Germinal center (tissue), 1 donor: Measurements from ENCODE around the gene CLDN6.
A peak's percentile ranks its signal among the peaks of the same experiment; 100 is the strongest.

ENCODE experiments used
- DNase-seq: peaks from one replicate; pipeline ENCODE4 v3.0.0; 2012; ENCODE audit warnings: mixed read lengths, low spot score

The CLDN6 gene

DNA sequence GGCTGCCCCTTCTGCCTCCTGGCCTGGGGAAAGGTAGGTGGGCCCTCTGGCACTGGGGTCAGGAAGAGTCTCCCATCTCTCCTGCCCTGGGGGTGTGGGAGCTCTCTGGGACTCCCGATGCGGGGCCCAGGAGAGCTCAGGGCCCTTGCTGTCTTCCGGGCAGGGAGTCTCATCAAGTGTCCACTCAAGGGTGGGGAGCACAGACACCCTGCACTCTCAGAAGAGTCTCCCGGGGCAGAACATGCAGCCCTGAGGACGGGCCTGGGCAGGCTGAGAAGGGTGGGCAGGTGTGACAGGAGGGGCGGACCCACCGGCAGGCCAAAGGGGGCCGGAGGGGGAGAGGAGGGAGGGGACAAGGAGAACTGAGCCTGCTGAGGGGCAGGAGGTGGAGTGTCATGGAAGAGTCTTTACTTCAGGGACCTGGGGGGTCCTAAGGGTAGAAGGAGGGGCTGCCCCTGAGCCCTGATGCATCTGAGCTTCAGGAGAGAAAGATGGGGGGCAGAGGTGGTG lies 29.3 kb downstream of the CLDN6 start:
- no peak for DNase-seq

- DNase-seq = no peak
Observed at GRCh38 chr16:2987833-2988232, 30.1 kb downstream of the CLDN6 start.

DNA sequence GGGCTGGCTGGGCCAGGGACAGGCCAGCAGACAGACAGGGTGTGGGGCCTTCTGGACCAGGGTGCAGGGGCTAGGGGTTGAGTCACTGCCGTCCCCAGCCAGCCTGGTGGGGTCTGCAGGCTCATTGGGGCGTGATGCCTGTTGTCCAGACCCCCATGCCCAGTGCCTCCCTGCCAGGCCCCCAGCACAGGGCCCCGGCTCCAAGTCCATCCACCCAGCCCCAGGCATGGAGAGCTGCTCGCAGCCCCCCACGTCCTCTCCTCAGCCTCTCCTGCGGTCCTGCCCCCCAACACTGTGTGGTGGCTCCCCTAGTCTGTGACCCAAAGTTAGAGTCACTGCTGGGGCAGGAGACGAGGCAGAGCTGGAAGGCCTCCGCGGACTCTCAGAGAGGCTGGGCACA lies 30.7 kb downstream of the CLDN6 start:
- no peak for DNase-seq

DNA sequence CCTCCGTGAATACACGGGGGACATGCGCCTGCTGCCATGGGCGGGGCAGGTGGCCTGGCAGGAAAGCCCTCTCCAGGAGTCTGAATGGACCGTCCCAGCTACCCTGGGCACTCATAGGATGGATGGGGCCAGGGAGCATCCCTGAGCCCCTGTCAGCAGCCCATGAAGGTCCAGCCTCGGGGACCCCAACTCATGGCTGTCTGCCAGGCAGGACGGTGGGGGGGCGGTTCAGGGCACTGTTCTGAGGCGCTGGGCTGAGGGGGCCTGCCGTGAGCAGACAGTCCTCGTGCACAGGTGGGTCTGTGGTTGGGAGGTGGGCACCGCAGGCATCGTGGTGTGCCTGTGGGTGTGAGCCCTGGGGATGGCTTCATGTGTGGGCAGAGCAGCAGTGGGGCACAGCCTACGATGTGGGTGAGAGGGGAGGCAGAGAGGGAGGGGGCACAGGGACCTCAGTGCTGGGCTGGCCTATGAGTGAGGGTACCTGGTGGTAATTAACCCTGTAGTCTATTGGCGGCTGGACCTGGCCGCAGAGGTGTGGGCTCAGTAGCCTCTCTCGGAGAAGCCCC lies 31.3 kb downstream of the CLDN6 start:
- no peak for DNase-seq

- DNase-seq = no peak
Observed at GRCh38 chr16:2985893-2986355, 32.1 kb downstream of the CLDN6 start.

DNA sequence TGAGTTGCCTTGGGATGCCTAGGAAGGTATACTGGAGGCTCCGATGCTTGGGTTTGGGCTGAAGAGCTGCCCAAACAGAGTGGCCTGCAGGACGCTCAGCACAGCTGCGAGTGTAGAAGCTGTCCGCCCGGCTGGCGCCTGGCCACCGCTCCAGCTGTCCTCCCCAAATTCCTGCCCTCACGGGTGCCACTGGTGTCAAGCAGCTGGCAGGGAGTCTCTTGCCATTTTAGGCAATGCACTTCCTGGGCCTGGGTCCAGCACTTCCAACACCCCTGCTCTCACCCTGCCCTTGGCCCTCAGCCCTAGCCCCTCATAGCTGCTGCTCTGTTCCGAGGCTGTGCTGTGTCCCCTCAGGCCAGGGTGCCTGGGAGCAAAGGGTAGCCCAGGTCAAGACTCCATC lies 32.5 kb downstream of the CLDN6 start:
- DNase-seq = no peak

DNA sequence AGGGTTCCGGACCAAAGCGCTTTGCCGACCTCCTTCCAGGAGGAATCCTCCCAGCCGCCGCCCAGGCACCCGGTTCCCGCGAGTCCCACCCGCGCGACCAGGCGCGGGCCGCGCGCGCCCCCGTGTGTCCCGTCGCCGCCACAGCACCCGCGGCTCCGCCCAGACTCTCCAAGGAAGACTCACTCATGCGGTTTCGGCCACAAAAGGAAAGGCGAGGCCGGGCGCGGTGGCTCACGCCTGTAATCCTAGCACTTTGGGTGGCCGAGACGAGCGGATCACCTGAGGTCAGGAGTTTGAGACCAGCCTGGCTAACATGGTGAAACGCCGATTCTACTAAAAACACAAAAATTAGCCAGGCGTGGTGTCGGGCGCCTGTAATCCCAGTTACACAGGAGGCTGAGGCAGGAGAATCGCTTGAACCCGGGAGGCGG lies 34.3 kb downstream of the CLDN6 start:
- DNase-seq = peak; percentile 84

DNA sequence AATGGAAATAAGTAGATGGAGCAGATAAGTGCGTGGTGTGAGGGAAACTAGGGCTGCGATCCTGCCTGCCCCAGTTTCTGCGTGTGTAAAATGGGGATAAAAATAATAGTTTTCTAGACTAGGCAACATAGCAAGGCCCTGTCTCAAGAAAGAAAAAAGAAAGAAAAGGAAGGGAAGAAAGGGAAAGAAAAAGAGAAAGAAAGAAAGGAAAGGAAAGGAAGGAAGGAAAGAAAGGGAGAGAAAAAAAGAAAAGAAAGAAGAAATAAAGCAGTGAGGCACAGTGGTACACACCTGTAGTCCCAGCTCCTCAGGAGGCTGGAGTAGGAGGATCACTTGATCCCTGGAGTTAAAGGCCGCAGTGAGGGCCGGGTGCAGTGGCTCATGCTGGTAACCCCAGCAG lies 35.6 kb downstream of the CLDN6 start:
- DNase-seq = no peak

GRCh38 chr16:2981899-2982250 lies 36.1 kb downstream of the CLDN6 start:
- DNase-seq = no peak

- DNase-seq = no peak
Observed at GRCh38 chr16:2981177-2981898, 36.6 kb downstream of the CLDN6 start.

GRCh38 chr16:2980227-2981176 lies 37.5 kb downstream of the CLDN6 start, which contains the start of gene PKMYT1:
Gene PKMYT1 (minus strand): TSS chr16:2980446. CDS start chr16:2979657, 789 bp downstream.
- DNase-seq = peak; percentile 100

DNA sequence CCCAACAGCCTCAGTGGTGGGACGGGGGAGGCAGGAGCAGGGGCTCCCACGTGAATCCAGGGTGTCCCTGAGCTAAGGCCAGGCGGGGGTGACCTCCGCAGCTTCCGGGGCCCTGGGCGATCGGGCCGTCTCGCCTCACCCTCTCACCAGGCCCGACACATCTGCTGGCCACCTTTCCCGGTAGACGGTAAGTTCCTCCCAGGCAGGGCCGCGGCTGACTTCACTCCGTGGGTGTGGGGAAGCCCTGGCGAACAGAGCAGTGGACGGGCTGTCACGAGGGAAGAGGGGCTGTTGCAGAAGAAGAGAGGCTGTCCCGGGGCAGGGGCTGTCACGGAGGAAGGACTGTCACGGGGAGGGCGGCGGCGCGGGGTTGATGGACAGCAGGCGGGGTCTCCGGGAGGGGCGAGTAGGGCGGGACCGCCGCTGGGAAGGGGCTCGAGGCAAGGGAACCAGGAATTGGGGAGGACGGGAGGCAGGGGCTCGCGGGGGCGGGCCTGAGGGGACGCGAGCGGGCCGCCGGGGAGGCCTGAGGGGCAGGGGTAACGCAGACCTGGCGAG lies 38.2 kb downstream of the CLDN6 start:
- no peak for DNase-seq

GRCh38 chr16:2977440-2977839 lies 40.5 kb downstream of the CLDN6 start:
- no peak for DNase-seq

DNA sequence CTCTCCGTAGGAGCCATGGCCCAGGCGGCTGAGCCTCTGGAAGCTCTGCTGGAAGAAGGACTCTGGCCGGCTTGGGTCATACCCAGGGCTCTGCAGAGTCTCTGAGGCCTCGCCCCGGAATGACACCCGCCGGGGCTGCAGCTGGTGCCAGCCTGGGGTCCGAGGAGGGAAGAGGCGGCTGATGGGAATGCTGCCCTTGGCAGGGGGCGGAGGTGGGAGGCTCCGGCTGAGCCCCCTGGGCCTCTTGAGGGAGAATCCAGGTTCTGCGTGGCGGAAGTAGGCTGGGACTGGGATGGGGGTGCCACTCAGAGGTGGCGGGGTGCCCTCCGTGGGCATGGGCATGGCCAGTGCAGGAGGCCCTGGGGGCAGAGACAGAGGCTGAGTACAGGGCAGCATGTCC lies 41.3 kb downstream of the CLDN6 start:
- DNase-seq = no peak

DNA sequence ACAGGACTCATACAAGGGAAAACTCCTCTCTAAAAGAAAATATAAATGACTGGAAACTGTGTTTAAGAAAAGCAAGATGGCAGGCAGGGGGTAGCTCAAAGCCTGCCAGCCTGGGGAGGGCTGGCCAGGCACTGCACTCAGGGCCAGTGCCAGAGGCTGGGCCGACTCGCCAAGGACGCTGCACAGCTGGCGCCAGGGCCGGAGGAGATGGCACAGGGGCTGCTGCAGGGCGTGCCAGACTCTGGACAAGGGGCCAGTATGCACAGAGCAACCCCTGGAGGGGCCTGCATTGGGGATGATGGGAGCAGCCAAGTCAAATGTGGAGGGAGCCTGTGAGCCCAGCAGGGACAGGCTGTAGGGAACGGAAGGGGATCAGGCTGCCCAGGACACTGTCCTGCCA lies 41.8 kb downstream of the CLDN6 start:
- no peak for DNase-seq

DNA sequence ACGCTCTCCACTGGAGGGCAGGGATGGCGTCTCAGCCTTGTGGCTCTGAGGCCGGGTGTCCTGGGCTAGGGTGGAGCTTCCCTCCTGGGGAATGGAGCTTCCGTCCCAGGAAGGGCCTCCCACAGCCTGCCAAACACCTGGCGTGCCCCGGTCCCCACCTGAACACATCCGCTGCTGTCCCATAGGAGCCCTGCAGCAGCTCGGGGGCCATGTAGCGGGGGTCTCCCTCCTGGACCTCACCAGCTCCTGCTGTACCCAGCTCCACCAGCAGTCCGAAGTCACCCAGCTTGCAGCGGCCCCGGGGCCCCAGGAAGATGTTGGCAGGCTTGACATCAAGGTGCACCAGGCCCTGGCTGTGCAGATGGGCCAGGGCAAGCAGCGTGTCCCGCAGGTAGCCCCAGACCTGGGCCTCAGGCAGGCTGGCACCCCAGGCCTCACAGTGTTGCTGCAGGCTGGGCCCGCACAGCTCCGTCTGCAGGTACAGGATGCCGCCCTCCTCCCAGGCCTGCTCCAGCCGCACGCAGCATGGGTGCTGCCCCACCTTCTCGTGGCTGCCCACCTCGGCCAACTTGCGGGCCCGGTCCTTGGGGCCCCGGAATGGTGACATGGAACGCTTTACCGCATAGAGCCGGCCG lies 42.7 kb downstream of the CLDN6 start:
- no peak for DNase-seq

DNA sequence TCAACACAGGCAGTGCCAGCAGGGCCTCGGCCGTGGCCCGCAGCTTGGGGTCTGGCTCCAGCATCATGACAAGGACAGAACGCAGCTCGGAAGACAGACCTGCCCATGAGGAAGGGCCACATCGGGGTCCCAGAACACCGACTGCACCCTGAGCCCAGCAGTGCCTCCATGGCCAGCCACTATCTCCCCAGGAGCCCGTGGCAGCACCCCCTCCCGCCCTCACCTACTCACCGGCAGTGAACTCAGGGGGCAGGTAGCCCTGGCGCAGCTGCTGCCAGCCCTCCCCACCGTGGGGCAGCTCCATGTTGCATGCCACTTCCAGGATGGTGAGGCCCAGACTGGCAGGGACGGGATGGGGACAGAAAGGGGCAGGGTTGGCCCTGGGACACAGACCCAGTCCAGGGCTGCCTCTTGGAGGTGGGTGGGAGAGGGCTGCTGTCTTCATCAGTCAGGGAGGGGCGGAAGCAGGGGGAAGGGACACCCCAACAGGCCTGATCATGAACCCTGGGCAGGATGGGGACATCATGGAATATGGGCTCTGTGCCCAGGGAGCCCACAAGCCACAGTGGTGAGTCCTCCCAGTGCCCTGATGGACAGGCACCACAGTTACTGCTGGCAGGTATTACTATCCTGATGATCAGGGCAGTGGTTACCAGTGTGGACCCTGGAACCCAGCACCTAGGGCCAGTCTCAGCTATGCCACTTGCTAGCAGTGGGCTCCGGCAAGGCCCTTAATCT lies 43.5 kb downstream of the CLDN6 start:
- no peak for DNase-seq

- DNase-seq = no peak
Observed at GRCh38 chr16:2973605-2974318, 44.2 kb downstream of the CLDN6 start.

- DNase-seq = no peak
Observed at GRCh38 chr16:2973093-2973492, 44.9 kb downstream of the CLDN6 start.
